ENCODE data around the gene DNAH17. TPM values are rescaled to one million over a fixed set of nuclear protein-coding genes. Genes with fewer than 3 reads are reported as not detected.

DNAH17 gene
- total RNA-seq, 1 experiment from 2014 or later = 0.76 TPM

DNA sequence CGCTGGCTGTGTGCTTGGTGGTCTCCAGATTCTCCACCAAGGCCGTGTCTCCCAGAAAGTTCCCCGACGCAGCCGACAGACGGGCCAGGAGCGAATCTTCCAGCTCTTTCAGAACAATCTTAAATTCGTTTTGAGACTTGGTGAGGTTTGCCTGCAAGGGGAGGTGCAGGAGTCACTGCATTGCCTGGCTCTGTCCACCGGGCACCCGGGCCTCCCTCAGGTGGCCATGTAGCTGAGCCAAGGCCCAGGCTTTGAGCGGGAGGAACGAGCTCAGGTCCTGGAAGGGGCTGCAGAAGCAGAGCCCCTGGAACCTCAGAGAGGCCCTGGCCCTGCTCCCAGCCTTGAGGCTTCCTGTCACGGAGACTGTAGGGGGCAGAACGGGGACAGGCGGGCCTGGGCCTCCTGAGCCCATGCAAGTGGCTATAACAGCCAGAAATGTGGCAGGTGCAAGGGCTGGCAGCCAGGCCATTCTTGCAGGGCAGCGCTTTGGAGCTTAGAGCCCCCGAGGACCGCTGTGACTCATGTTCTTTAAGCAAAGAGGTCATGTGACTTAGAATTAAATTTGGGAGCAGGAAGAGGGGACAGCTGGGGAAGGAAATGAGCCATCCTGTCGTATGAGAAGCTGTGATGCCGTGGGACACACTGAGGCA, 126.4 kb downstream of the DNAH17 start:
- H3K27ac ChIP-seq = no peak overlapping the region
- H3F3A ChIP-seq (ENCODE audit: insufficient read depth, low read depth) = no peaks in the 10 kb centered on the region
- H3K9me3 ChIP-seq (ENCODE audit: insufficient read depth, low read depth) = no peaks in the 10 kb centered on the region
- H2AFZ ChIP-seq = no peak overlapping the region
- TF ChIP-seq, protein P1, sequence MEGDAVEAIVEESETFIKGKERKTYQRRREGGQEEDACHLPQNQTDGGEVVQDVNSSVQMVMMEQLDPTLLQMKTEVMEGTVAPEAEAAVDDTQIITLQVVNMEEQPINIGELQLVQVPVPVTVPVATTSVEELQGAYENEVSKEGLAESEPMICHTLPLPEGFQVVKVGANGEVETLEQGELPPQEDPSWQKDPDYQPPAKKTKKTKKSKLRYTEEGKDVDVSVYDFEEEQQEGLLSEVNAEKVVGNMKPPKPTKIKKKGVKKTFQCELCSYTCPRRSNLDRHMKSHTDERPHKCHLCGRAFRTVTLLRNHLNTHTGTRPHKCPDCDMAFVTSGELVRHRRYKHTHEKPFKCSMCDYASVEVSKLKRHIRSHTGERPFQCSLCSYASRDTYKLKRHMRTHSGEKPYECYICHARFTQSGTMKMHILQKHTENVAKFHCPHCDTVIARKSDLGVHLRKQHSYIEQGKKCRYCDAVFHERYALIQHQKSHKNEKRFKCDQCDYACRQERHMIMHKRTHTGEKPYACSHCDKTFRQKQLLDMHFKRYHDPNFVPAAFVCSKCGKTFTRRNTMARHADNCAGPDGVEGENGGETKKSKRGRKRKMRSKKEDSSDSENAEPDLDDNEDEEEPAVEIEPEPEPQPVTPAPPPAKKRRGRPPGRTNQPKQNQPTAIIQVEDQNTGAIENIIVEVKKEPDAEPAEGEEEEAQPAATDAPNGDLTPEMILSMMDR (conservative IDR thresholded peaks at IDR 0.05) = no peak
- no peak for TF ChIP-seq EZH2 (IDR thresholded peaks at IDR 0.05; ENCODE audit: low read depth)
- H3K4me3 ChIP-seq = no peak overlapping the region
- H4K20me1 ChIP-seq (ENCODE audit: insufficient read depth) = no peaks in the 10 kb centered on the region
- H3K79me2 ChIP-seq (ENCODE audit: low read depth) = no peaks in the 10 kb centered on the region
- CTCF ChIA-PET = no interaction called here
- BruUV-seq (replicated peaks) = no TSS peak
- POLR2A ChIA-PET (ENCODE audit: unreplicated experiment) = no interaction called here
- H3K4me1 ChIP-seq (replicated peaks; ENCODE audit: insufficient read depth) = no peaks in the 10 kb centered on the region
- intact Hi-C loops (cut with micrococcal nuclease; ENCODE audit: unreplicated experiment) = no loop called here
- DNase-seq = no peak
- H3K27me3 ChIP-seq (ENCODE audit: insufficient read depth, low read depth) = no peaks in the 10 kb centered on the region
- H3K36me3 ChIP-seq (ENCODE audit: low read depth) = no peaks in the 10 kb centered on the region
- H3K4me2 ChIP-seq = no peak overlapping the region
- no peaks in the 10 kb centered on the region for H3K9me2 ChIP-seq (ENCODE audit: insufficient read depth)

DNA sequence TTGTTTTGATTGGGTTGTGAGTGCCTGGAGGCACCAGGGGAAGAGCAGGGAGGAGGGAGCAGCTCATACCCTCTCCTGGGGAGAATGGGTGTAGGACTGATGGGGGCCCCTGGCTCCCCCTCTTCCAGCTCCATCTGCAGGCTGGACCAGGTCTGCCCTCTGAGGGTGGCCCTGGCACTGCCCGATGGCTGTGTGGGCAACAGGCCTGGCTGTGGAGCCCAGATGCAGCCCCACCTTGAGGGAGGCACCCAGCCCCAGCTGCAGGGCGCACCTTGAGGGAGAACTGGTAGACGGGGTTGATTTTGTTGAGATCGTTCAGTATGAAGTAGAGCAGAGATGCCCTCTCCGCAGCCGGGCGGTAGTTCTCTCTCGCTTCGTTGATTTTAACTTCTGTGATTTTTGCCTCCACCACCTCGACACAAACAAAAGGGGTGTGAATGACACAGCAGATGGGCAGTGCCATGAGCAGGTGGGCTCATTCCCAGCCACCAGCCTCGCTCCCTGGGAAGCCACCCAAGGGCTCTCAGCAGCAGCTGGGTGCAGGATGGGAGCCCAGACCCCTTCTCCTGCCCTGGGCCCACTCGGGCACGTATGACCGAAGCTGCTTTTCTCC, 127.1 kb downstream of the DNAH17 start:
- no peaks in the 10 kb centered on the region for H3K4me1 ChIP-seq (replicated peaks; ENCODE audit: insufficient read depth)
- H3F3A ChIP-seq (ENCODE audit: insufficient read depth, low read depth) = no peaks in the 10 kb centered on the region
- CTCF ChIA-PET = no interaction called here
- TF ChIP-seq, protein P1 (conservative IDR thresholded peaks at IDR 0.05) = no peak
- no peak for TF ChIP-seq EZH2 (IDR thresholded peaks at IDR 0.05; ENCODE audit: low read depth)
- no peaks in the 10 kb centered on the region for H3K27me3 ChIP-seq (ENCODE audit: insufficient read depth, low read depth)
- DNase-seq = no peak
- H3K36me3 ChIP-seq (ENCODE audit: low read depth) = no peaks in the 10 kb centered on the region
- H2AFZ ChIP-seq = no peak overlapping the region
- no TSS peak for BruUV-seq (replicated peaks)
- no peaks in the 10 kb centered on the region for H4K20me1 ChIP-seq (ENCODE audit: insufficient read depth)
- POLR2A ChIA-PET (ENCODE audit: unreplicated experiment) = no interaction called here
- H3K9me3 ChIP-seq (ENCODE audit: insufficient read depth, low read depth) = no peaks in the 10 kb centered on the region
- intact Hi-C loops (cut with micrococcal nuclease; ENCODE audit: unreplicated experiment) = no loop called here
- H3K4me3 ChIP-seq = no peak overlapping the region
- no peaks in the 10 kb centered on the region for H3K9me2 ChIP-seq (ENCODE audit: insufficient read depth)
- H3K4me2 ChIP-seq = no peak overlapping the region
- H3K79me2 ChIP-seq (ENCODE audit: low read depth) = no peaks in the 10 kb centered on the region
- no peak overlapping the region for H3K27ac ChIP-seq

DNA sequence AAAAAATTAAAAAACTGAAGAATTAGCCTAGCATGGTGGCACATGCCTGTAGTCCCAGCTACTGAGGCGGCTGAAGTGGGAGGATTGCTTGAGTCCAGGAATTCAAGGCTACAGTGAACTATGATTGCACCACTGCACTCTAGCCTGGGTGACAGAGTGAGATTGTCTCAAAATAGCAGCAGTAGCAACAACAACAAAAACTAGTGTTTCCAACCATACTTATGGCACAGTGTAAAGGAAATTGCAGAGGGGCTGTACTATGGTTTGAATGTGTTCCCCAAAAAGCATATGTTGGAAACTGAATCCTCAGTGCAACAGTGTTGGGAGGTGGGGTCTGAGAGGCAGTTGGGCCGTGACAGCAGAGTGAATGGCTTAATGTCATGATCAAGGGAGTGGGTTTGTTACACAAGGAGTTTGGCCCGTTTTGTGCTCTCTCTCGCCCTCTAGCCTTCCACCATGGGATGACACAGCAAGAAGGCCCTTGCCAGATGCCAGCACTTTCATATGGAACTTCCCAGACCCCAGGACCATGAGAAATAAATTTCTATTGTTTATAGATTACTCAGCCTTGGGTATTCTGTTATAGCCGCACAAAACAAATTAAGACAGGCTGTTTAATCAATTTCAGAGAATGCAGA, 128.7 kb downstream of the DNAH17 start:
- no peaks in the 10 kb centered on the region for H3K4me1 ChIP-seq (replicated peaks; ENCODE audit: insufficient read depth)
- H3K4me2 ChIP-seq = no peak overlapping the region
- no TSS peak for BruUV-seq (replicated peaks)
- H3K36me3 ChIP-seq (ENCODE audit: low read depth) = no peaks in the 10 kb centered on the region
- intact Hi-C loops (cut with micrococcal nuclease; ENCODE audit: unreplicated experiment) = no loop called here
- no peaks in the 10 kb centered on the region for H3K27me3 ChIP-seq (ENCODE audit: insufficient read depth, low read depth)
- H3K27ac ChIP-seq = no peak overlapping the region
- no peak for TF ChIP-seq EZH2 (IDR thresholded peaks at IDR 0.05; ENCODE audit: low read depth)
- TF ChIP-seq, protein P1 (conservative IDR thresholded peaks at IDR 0.05) = no peak
- no peaks in the 10 kb centered on the region for H4K20me1 ChIP-seq (ENCODE audit: insufficient read depth)
- ChIA-PET CTCF (interaction anchor here (0.7 kb wide), 1 partner anchor 106 kb away, joined by 3 read pairs; no protein-coding TSS in a partner anchor), POLR2A (ENCODE audit: unreplicated experiment) (no interaction called here)
- H3K9me3 ChIP-seq (ENCODE audit: insufficient read depth, low read depth) = no peaks in the 10 kb centered on the region
- no peaks in the 10 kb centered on the region for H3K9me2 ChIP-seq (ENCODE audit: insufficient read depth)
- H2AFZ ChIP-seq = no peak overlapping the region
- no peaks in the 10 kb centered on the region for H3F3A ChIP-seq (ENCODE audit: insufficient read depth, low read depth)
- H3K4me3 ChIP-seq = no peak overlapping the region
- DNase-seq = no peak
- H3K79me2 ChIP-seq (ENCODE audit: low read depth) = no peaks in the 10 kb centered on the region
